ENCODE results near the gene HEMK1. TPM values are rescaled to one million over a fixed set of nuclear protein-coding genes. Genes with fewer than 3 reads are reported as not detected.

Gene HEMK1
- total and polyA plus RNA-seq, 2 of the 8 experiments (the other 6 are each of a cell fraction or from before 2014, with no cell fraction given), result 9.7 to 10.6 TPM

GRCh38 chr3:50610992-50611463, 41.7 kb downstream of the HEMK1 start:
- Histone ChIP-seq H3K79me1 (ENCODE audit: low read depth, low read length) (no peaks in the 10 kb centered on the region), H3K79me2 (ENCODE audit: control insufficient read depth in 1 of 2, insufficient read depth in 2 of 2, low read length in 2 of 2) (no peaks in the 10 kb centered on the region), H3K4ac (replicated peaks; ENCODE audit: insufficient read length, low read depth, low read length) (no peak overlapping the region), H4K91ac (replicated peaks; ENCODE audit: insufficient read length, low read length) (no peak overlapping the region), H3K27ac (ENCODE audit: low read depth, low read length) (no peak overlapping the region), H2BK5ac (ENCODE audit: low read depth, low read length) (no peak overlapping the region; the same call in 1 of the 2 replicates), H3K27me3 (replicated peaks in 1 of 4; ENCODE audit: control insufficient read depth in 3 of 4, extremely low read depth in 1 of 4, insufficient read depth in 3 of 4, low read length in 3 of 4) (peaks cover 12 to 36% (median 32%) of the 10 kb centered on the region in 4 experiments; a peak in 6 of 7 replicates), H3K23me2 (ENCODE audit: low read depth, low read length) (peaks cover 4% of the 10 kb centered on the region; the same call in 1 of the 2 replicates), H3K14ac (ENCODE audit: insufficient read length) (no peak overlapping the region), H2BK12ac (ENCODE audit: low read depth, low read length) (peak overlapping the region; percentile 75; the same call in 1 of the 2 replicates), H3K4me2 (ENCODE audit: insufficient read depth in 1 of 2, low read depth in 2 of 2, low read length in 2 of 2) (peak overlapping the region; percentile 68 to 82), H3K4me3 (ENCODE audit: extremely low read depth in 1 of 4, insufficient read depth in 2 of 4, low read depth in 3 of 4, low read length in 4 of 4) (peak overlapping the region; percentile 39 to 70 (median 50)), H3K23ac (ENCODE audit: insufficient read length) (no peak overlapping the region), H3K36me3 (ENCODE audit: control insufficient read depth in 2 of 4, insufficient read depth in 4 of 4, low read length in 3 of 4) (no peaks in the 10 kb centered on the region), H2BK20ac (ENCODE audit: low read length) (no peak overlapping the region), H2BK120ac (replicated peaks; ENCODE audit: low read depth, low read length) (no peak overlapping the region), H3K18ac (ENCODE audit: extremely low read depth, low read length) (no peak overlapping the region; the same call in 1 of the 2 replicates), H3K4me1 (replicated peaks in 1 of 4; ENCODE audit: control insufficient read depth in 3 of 4, insufficient read depth in 4 of 4, low read length in 3 of 4) (peaks cover 0 to 12% (median 4%) of the 10 kb centered on the region in 4 experiments; a peak in 5 of 7 replicates), H3K56ac (replicated peaks; ENCODE audit: insufficient read length, low read depth, low read length) (peak overlapping the region; percentile 17), H4K20me1 (replicated peaks in 1 of 2; ENCODE audit: control insufficient read depth in 1 of 2, insufficient read depth in 2 of 2, low read length in 2 of 2) (peaks cover 0 to 15% of the 10 kb centered on the region in 2 experiments), H2AFZ (ENCODE audit: low read length) (no peak overlapping the region), H4K8ac (ENCODE audit: extremely low read depth, insufficient read depth, low read length) (peak overlapping the region; percentile 77; the same call in 1 of the 2 replicates), H3K9me3 (ENCODE audit: insufficient read depth in 2 of 2, low read depth in 1 of 2, low read length in 1 of 2) (no peaks in the 10 kb centered on the region), H2AK5ac (ENCODE audit: low read depth, low read length) (no peak overlapping the region), H2BK15ac (ENCODE audit: low read length) (no peak overlapping the region), H3K9ac (replicated peaks in 1 of 4; ENCODE audit: extremely low read depth in 1 of 4, low read depth in 3 of 4, low read length in 3 of 4) (no peak overlapping the region), H4K5ac (ENCODE audit: insufficient read length, low read depth, low read length) (no peak overlapping the region)
- DNase-seq (ENCODE audit: low read depth in 1 of 2, low spot score in 2 of 2) (no peak), FAIRE-seq (no peak)
- 58% methylated on average over 10 of the region's 10 CpGs; no CpG with 5 or more reads in 1 of the 2 experiments for WGBS, 2 experiments (ENCODE audit: extremely low coverage in 1 of 2, insufficient coverage in 1 of 2, insufficient read length in 1 of 2, insufficient replicate concordance in 2 of 2, low coverage in 1 of 2, low lambda C conversion rate in 2 of 2, missing lambda C conversion rate in 1 of 2)
- CTCF ChIA-PET (ENCODE audit: partially characterized antibody), result interaction anchor here (1.3 to 50.4 kb wide), 4 partner anchors 9 to 50 kb away, joined by 5 to 1262 read pairs (median 548); partner anchors contain the start of genes C3orf18, DOCK3 and HEMK1
- POLR2A ChIA-PET (ENCODE audit: partially characterized antibody), result interaction anchor here (1.0 to 2.1 kb wide), 3 partner anchors 12 to 64 kb away, joined by 3 to 4 read pairs (median 4); partner anchors contain the start of gene DOCK3
- no peak for TF ChIP-seq CTBP2 (IDR thresholded peaks at IDR 0.05; ENCODE audit: borderline replicate concordance, insufficient read depth, insufficient read length, low read length)
- no peak for TF ChIP-seq SUZ12 (IDR thresholded peaks at IDR 0.05; ENCODE audit: low read length)
- TF ChIP-seq SP1 (IDR thresholded peaks at IDR 0.05; ENCODE audit: low read depth, low read length), result no peak
- no peak for TF ChIP-seq ATF3 (IDR thresholded peaks at IDR 0.05; ENCODE audit: insufficient read depth, low read depth, low read length)
- no peak for TF ChIP-seq EP300 (IDR thresholded peaks at IDR 0.05; ENCODE audit: borderline replicate concordance in 1 of 2, low read depth in 2 of 2, low read length in 2 of 2)
- no peak for TF ChIP-seq SRF (IDR thresholded peaks at IDR 0.05; ENCODE audit: low read depth, low read length)
- TF ChIP-seq GTF2F1 (IDR thresholded peaks at IDR 0.05; ENCODE audit: borderline replicate concordance, low read depth, low read length), result no peak
